Measurements from ENCODE around the gene STRN.

- TF ChIP-seq POLR2AphosphoS5 (IDR thresholded peaks at IDR 0.05; ENCODE audit: low read depth, low read length) = no peak
- no peak for TF ChIP-seq POLR2A (IDR thresholded peaks at IDR 0.05; ENCODE audit: low read depth, low read length)
Observed at GRCh38 chr2:36963734-36964133, 2.6 kb downstream of the STRN start.

All from GM12892 (cell line).